DMS53 (cell line): ENCODE data around the gene CAMSAP2.

Experiments used
- DNase-seq: peaks from one replicate; lab custom pipeline; 2025; lab: John Stamatoyannopoulos, UW

The CAMSAP2 gene

DNA sequence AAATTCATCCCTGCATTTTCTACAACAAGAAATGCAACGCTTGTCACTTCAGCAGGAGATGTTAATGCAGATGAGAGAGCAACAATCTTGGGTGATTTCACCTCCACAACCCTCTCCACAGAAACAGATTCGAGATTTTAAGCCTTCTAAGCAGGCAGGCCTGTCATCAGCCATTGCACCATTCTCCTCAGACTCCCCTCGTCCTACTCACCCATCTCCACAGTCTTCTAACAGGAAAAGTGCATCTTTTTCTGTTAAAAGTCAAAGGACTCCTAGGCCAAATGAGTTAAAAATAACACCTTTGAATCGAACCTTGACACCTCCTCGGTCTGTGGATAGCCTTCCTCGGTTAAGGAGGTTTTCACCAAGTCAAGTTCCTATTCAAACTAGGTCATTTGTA is 110.7 kb downstream of the CAMSAP2 start:
- DNase-seq, result no peak

- no peak for DNase-seq
Observed at GRCh38 chr1:200850554-200850953, 111.9 kb downstream of the CAMSAP2 start.

DNA sequence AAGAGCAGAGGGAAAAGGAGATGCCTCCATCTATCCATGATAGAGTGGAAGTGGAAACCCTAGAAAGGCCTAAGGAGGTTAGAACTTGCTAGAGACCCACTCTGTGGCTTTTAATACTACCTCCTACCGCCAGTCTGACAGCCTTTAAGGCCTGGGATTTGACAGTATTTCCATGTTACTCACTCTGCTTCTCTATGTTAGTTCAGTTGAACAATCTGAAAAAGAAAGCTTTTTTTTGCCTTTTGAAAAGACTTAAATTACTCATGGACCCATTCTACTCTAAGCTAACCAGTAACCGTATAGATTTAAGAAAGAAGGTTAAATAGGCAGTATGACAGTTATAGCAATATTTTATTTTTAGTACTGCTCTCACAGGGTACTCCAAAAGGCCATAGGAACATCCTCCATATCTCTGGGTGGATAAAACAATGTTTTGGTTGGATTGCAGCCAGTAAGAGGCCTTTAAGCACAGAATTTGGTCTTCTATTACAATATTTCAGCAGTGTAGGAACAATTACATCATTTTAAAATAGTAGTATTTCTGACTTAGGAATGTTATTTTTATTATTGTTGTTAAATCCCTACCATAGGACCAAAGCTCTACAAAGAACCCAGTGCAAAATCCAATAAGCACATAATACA is 118.1 kb downstream of the CAMSAP2 start:
- no peak for DNase-seq

DNA sequence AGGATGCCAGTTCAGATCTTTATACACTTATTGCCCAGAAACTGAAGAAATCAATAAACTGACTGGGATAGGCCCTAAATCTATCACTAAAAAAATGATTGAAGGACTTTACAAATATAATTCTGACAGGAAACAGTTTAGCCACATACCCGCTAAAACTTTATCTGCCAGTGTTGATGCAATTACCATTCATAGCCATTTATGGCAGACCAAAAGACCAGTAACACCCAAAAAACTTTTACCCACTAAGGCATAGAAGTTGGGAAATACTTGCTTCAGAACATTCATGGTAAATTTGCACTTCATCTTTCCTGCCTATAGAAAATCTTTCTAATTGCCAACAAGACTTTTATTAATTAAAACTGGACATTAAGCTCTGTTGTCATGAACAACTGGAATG is 119.1 kb downstream of the CAMSAP2 start:
- no peak for DNase-seq

- no peak for DNase-seq
Observed at GRCh38 chr1:200861937-200862647, 123.4 kb downstream of the CAMSAP2 start.

- DNase-seq, result no peak
Observed at GRCh38 chr1:200862713-200863415, 124.2 kb downstream of the CAMSAP2 start.

DNA sequence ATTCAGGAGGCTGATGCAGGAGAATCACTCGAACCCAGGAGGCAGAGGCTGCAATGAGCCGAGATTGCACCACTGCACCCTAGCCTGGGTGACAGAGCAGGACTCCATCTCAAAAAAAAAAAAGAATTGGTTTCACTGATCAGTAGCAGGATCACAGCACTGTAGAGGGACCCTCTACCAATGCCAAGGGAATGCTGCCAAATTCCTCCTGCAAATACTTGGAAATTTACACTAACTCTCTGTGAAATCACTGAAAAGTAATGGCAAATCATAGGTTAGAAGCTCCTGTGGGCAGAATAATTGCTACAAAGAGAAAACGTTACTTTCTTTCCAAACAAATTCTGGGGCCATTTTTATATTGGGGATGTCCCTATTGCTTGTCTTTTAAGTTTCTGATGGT is 127.4 kb downstream of the CAMSAP2 start:
- DNase-seq, result no peak

DNA sequence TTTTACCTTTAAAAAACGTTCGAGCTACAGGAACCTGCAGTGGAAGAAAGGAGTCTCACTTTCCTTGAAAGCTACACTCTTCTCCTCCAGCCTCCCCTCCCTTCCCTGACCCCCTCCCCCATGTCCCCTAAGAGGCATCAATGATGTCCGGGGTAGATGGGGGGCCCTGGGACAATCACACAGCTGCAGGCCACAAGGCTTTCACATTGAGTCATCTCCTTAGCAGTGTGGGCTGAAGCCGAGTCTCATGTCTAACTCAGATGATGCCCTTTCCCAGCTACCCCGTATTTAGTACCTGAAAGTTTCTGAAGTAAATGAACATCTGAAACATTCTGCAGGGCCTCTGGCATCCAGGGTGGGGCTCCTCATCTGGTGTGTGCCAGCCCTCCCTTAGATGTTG is 127.8 kb downstream of the CAMSAP2 start:
- DNase-seq, result no peak

DNA sequence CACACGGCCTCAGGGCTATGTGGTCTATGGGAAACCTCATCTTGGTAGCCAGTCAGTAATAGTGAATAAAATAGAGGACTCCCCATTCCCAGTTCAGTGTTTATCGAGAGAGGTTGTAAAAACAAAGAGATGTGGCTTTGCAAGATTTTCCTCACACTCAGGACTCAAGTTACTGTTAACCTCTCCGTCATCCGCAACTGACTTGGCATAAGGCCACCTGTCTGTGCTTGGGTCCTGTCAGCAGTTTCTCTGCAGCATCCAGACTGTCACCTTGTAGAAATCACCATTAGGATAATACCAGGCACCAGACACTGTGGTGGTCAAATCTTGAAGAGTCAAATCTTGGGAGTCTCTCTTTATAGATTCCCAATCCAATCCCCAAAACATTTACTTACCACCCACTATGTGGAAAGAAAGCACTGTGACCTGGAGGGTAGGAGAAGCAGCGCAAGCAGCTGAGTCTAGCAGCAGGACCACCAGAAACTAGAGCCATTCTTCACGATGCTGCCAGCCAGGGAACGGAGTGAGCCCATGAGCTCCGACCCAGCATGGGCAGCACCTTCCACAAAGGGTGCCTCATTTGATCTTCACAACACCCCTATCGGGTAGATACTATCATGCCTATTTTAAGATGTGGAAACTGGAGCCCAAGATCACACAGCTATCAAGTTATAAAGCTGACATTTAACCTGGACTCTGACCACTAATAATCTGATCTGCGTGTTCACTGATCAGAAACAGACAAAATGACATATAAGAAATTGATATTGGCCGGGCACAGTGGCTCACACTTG is 128.5 kb downstream of the CAMSAP2 start:
- no peak for DNase-seq

DNA sequence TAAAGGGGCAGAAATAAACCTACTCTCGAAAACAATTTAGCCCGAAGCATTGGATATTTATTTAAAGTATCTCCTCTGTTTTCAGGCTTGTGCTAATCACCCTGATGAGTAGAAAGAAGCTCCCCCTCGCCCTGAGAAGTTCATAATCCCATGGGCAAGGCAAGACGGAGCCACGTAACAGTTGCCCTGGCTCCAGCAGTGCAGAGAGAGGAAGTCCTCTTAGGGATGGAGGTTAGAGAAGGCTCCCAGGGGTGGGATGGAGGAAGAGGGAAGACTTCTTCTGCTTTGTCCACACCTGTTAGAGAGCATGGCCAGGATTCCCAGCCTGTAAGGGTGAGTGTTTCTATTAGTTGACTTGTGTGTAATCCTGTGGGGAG is 130.7 kb downstream of the CAMSAP2 start:
- DNase-seq, result no peak

DNA sequence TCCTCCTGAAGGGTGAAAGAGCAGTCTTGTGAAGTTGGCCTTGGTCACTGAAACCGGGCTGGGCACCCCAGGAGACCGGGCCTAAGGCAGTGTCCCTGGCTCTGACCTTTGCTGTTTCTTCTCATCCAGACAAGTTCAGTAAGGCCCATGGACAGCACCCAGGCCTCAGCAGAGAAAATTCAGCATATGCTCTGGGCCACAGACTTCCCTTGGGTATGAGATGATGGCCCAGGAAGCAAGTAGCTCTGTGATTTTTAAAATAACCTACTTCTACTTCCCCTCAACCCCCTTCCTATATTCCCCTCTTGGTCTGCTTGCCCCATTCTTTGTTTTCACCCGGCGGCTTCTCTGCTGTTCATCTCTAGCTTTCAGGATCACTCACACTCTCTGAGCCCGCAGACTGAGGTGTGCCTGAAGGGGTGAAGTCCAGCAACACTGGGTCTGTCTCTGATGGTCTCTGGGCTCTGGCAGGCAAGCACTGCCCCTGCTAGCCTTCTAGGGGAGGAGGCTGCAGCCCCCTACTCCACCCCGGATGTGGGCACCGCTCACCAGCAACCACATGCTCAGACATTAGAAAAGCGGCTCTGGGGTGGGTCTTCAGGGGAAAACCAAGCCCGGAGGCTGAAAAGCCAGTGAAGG is 131.2 kb downstream of the CAMSAP2 start:
- DNase-seq, result no peak

GRCh38 chr1:200872446-200873115 is 133.9 kb downstream of the CAMSAP2 start, which contains the start of gene GPR25:
Gene GPR25, plus strand, starts transcription at chr1:200872981. Its CDS starts 57 bp downstream, at chr1:200873038.
- no peak for DNase-seq

DNA sequence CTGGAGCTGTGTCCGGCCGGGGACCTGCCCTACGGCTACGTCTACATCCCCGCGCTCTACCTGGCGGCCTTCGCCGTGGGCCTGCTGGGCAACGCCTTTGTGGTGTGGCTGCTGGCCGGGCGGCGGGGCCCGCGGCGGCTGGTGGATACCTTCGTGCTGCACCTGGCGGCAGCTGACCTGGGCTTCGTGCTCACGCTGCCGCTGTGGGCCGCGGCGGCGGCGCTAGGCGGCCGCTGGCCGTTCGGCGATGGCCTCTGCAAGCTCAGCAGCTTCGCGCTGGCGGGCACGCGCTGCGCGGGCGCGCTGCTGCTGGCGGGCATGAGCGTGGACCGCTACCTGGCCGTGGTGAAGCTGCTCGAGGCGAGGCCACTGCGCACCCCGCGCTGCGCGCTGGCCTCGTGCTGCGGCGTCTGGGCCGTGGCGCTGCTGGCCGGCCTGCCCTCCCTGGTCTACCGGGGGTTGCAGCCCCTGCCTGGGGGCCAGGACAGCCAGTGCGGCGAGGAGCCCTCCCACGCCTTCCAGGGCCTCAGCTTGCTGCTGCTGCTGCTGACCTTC is 134.5 kb downstream of the CAMSAP2 start:
- peak; percentile 80 for DNase-seq

- peak; percentile 74 for DNase-seq
Observed at GRCh38 chr1:200873671-200874397, 135.1 kb downstream of the CAMSAP2 start.

GRCh38 chr1:200874694-200875093 is 136.0 kb downstream of the CAMSAP2 start:
- no peak for DNase-seq

GRCh38 chr1:200875416-200875815 is 136.7 kb downstream of the CAMSAP2 start:
- no peak for DNase-seq

GRCh38 chr1:200877010-200877409 is 138.3 kb downstream of the CAMSAP2 start:
- DNase-seq, result no peak

- no peak for DNase-seq
Observed at GRCh38 chr1:200877839-200878551, 139.3 kb downstream of the CAMSAP2 start.

DNA sequence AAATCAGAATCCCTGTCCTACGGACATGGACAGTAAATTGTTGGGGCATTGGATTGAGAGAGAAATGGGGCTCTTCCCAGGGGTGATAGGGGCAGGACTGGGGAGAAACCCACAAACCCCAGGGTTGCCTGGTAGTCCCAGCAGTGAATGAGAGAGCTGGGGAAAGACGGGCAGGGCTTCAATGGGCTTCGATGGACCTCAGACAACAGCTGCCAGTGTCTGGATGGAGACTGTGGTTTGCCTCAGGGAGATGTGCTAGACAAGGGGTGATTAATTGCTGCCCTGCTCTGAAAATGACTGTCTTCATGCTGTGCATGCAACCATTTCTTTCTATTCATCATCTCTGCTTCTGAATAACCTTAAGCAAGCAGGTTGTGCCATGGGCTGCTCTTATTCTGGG is 141.5 kb downstream of the CAMSAP2 start:
- no peak for DNase-seq

DNA sequence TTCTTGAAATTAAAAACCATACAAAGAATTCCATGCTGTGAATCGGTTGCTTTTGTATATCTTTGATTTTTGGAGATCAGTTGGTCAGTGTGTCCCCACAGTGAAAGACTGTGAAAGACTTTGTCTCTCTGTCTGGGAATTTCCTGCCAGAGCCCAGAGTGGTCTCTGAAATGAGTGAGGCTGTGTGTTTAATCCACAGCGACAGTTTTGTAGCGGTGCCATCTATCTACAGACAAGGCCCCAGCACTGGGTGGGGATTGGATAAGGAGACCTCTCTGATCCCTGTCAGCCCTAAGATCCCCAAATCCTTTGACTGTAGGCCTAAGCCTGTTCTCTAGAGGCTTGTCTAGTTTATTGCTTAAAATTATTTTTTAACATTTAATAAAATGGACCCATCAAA is 144.4 kb downstream of the CAMSAP2 start:
- DNase-seq, result no peak
